T-cell (primary cell): ENCODE results near the gene PDE4DIP. TPM values are rescaled to one million over a fixed set of nuclear protein-coding genes. Genes with fewer than 3 reads are reported as not detected.
"Not testable (repeated sequence)": the region's sequence is repeated elsewhere in the genome, so short reads cannot be mapped to it uniquely, and the experiment has no call there.

Source experiments
- ATAC-seq, 4 experiments: fragments of 200-7000 bp in 3 of 4; fragments of 150-1000 bp in 1 of 4; cut with Tn5 transposase; replicated peaks in 1 of 4; 1 replicate in 3 of 4; 2 replicates in 1 of 4; pipeline ENCODE4 v1.10.0; 2021; ENCODE audit warnings: moderate library complexity in 3 of 4, mild to moderate bottlenecking in 2 of 4, moderate number of reproducible peaks in 1 of 4
- CTCF ChIA-PET, 2 donors: fragments of 300-600 bp; sonication (Branson Sonifier 250); formaldehyde crosslinking; loops; one replicate each; lab custom pipeline; 2022; ENCODE audit warnings: antibody characterized with exemption in 2 of 2; lab: Charles Lee
- POLR2A ChIA-PET, 2 donors: fragments of 300-600 bp; sonication (Branson Sonifier 250); formaldehyde crosslinking; loops; one replicate each; lab custom pipeline; 2022; ENCODE audit warnings: antibody characterized with exemption in 2 of 2; lab: Charles Lee
- DNase-seq, 35 experiments: peaks; one replicate each; pipeline versions ENCODE4 v3.0.0 to v3.0.0-alpha.2; 2013 to 2023
- H3K27ac ChIP-seq: one replicate; pipeline ENCODE4 v1.5.1; 2013; ENCODE audit warnings: low read length
- H3K27me3 ChIP-seq, 2 experiments: replicated peaks in 1 of 2; 1 replicate in 1 of 2; 2 replicates in 1 of 2; pipeline versions ENCODE4 v1.6.1 to v1.7.0; 2013; ENCODE audit warnings: low read length in 1 of 2, mixed read lengths in 1 of 2; ENCODE audit not compliant: control insufficient read depth in 2 of 2, insufficient read depth in 2 of 2; ENCODE audit errors: extremely low read depth in 1 of 2
- H3K36me3 ChIP-seq, 2 donors: 1 replicate in 1 of 2; 2 replicates in 1 of 2; pipeline versions ENCODE4 v1.6.1 to v1.7.0; 2013; ENCODE audit warnings: low read length in 1 of 2; ENCODE audit not compliant: control insufficient read depth in 2 of 2, insufficient read depth in 1 of 2; ENCODE audit errors: extremely low read depth in 1 of 2
- H3K4me1 ChIP-seq, 2 experiments: 1 replicate in 1 of 2; 2 replicates in 1 of 2; pipeline versions ENCODE4 v1.6.1 to v1.7.0; 2013; ENCODE audit warnings: low read length in 2 of 2, mixed read lengths in 1 of 2; ENCODE audit not compliant: insufficient read depth in 2 of 2, control insufficient read depth in 1 of 2; ENCODE audit errors: extremely low read depth in 1 of 2
- H3K4me3 ChIP-seq, 2 donors: 1 replicate in 1 of 2; 2 replicates in 1 of 2; pipeline versions ENCODE4 v1.5.1 to v1.7.0; 2013; ENCODE audit warnings: mild to moderate bottlenecking in 2 of 2, low read length in 1 of 2, moderate library complexity in 1 of 2; ENCODE audit not compliant: control insufficient read depth in 1 of 2; ENCODE audit errors: extremely low read depth in 1 of 2
- H3K9me3 ChIP-seq: 2 replicates; pipeline ENCODE4 v1.7.0; 2013
- H3K27ac Mint-ChIP-seq, 2 donors: one replicate each; pipeline ENCODE4 v1.8.0; 2020 to 2021; ENCODE audit warnings: mild to moderate bottlenecking in 2 of 2, mixed read lengths in 2 of 2
- H3K27me3 Mint-ChIP-seq, 2 donors: one replicate each; pipeline ENCODE4 v1.8.0; 2021 to 2022; ENCODE audit warnings: mixed read lengths in 2 of 2
- H3K36me3 Mint-ChIP-seq: one replicate; pipeline ENCODE4 v1.8.0; 2021; ENCODE audit warnings: mixed read lengths
- H3K4me1 Mint-ChIP-seq, 3 donors: one replicate each; pipeline ENCODE4 v1.8.0; 2020 to 2022; ENCODE audit warnings: mixed read lengths in 3 of 3, mild to moderate bottlenecking in 1 of 3
- H3K4me3 Mint-ChIP-seq, 3 donors: one replicate each; pipeline ENCODE4 v1.8.0; 2020 to 2022; ENCODE audit warnings: mild to moderate bottlenecking in 3 of 3, mixed read lengths in 3 of 3, moderate library complexity in 3 of 3
- H3K9me3 Mint-ChIP-seq, 3 donors: one replicate each; pipeline ENCODE4 v1.8.0; 2020 to 2022; ENCODE audit warnings: mixed read lengths in 3 of 3
- WGBS: methylation state at CpG from one replicate; pipeline ENCODE4 v1.1.5; 2013; ENCODE audit warnings: missing lambda C conversion rate; ENCODE audit not compliant: insufficient coverage; 5-methylcytosine and 5-hydroxymethylcytosine counted together
- total RNA-seq, 35 experiments: library from RNA in 6 of 35; stranded (reverse) in 6 of 35; fragments of 120-200 nt in 1 of 35; gene quantifications; one replicate each; pipeline versions ENCODE4 v1.2.1 to v1.2.4 and lab custom pipeline; 2013 to 2026

The PDE4DIP gene
- total RNA-seq, 5 donors from 2014 or later (not counting 1 experiment from before 2014, with no cell fraction given), result 37.0 to 98.1 (median 71.7) TPM

GRCh38 chr1:148886293-148886692, 42.1 kb downstream of the PDE4DIP start:
- ATAC-seq, DNase-seq: not testable (repeated sequence)
- WGBS, result no CpG with 5 or more reads among the region's 4 CpGs

GRCh38 chr1:148888597-148888996, 44.4 kb downstream of the PDE4DIP start:
- H3K27ac Mint-ChIP-seq, H3K4me3 ChIP-seq, H3K9me3 ChIP-seq, H3K27me3 ChIP-seq, H3K27ac ChIP-seq, H3K9me3 Mint-ChIP-seq, H3K27me3 Mint-ChIP-seq, ATAC-seq, POLR2A ChIA-PET, DNase-seq, H3K4me3 Mint-ChIP-seq, CTCF ChIA-PET, H3K4me1 Mint-ChIP-seq, H3K36me3 ChIP-seq, H3K36me3 Mint-ChIP-seq, H3K4me1 ChIP-seq: not testable (repeated sequence)
- WGBS, result no CpG with 5 or more reads among the region's 5 CpGs

More at GRCh38 chr1:148886293-148886692, 42.1 kb downstream of the PDE4DIP start:
- CTCF ChIA-PET, H3K4me3 ChIP-seq, H3K9me3 Mint-ChIP-seq, H3K9me3 ChIP-seq, H3K4me3 Mint-ChIP-seq, POLR2A ChIA-PET, H3K27ac Mint-ChIP-seq, H3K27me3 Mint-ChIP-seq, H3K4me1 ChIP-seq, H3K36me3 Mint-ChIP-seq, H3K36me3 ChIP-seq, H3K27ac ChIP-seq, H3K27me3 ChIP-seq, H3K4me1 Mint-ChIP-seq: not testable (repeated sequence)

- no CpG with 5 or more reads among the region's 28 CpGs for WGBS
- H3K27me3 Mint-ChIP-seq, DNase-seq, H3K4me3 Mint-ChIP-seq, H3K36me3 Mint-ChIP-seq, H3K36me3 ChIP-seq, ATAC-seq, CTCF ChIA-PET, H3K27me3 ChIP-seq, H3K4me3 ChIP-seq, H3K27ac ChIP-seq, H3K9me3 Mint-ChIP-seq, H3K27ac Mint-ChIP-seq, H3K4me1 ChIP-seq, H3K9me3 ChIP-seq, H3K4me1 Mint-ChIP-seq, POLR2A ChIA-PET: not testable (repeated sequence)
Observed at GRCh38 chr1:148889267-148890074, 45.2 kb downstream of the PDE4DIP start.

GRCh38 chr1:148890075-148890568, 45.9 kb downstream of the PDE4DIP start:
- H3K4me3 ChIP-seq, H3K27ac Mint-ChIP-seq, DNase-seq, ATAC-seq, H3K4me3 Mint-ChIP-seq, H3K4me1 ChIP-seq, H3K36me3 ChIP-seq, H3K9me3 Mint-ChIP-seq, H3K36me3 Mint-ChIP-seq, CTCF ChIA-PET, POLR2A ChIA-PET, H3K4me1 Mint-ChIP-seq, H3K9me3 ChIP-seq, H3K27ac ChIP-seq, H3K27me3 Mint-ChIP-seq, H3K27me3 ChIP-seq: not testable (repeated sequence)
- no CpG with 5 or more reads among the region's 4 CpGs for WGBS

- H3K4me1 Mint-ChIP-seq, POLR2A ChIA-PET, H3K4me3 ChIP-seq, H3K36me3 ChIP-seq, H3K9me3 Mint-ChIP-seq, H3K27ac Mint-ChIP-seq, H3K27ac ChIP-seq, H3K36me3 Mint-ChIP-seq, H3K27me3 ChIP-seq, H3K4me3 Mint-ChIP-seq, H3K9me3 ChIP-seq, DNase-seq, CTCF ChIA-PET, ATAC-seq, H3K27me3 Mint-ChIP-seq, H3K4me1 ChIP-seq: not testable (repeated sequence)
- WGBS, result no CpG with 5 or more reads among the region's 5 CpGs
Observed at GRCh38 chr1:148894360-148895352, 50.4 kb downstream of the PDE4DIP start.

- H3K27me3 Mint-ChIP-seq, H3K9me3 ChIP-seq, H3K27ac ChIP-seq, H3K4me3 Mint-ChIP-seq, H3K27ac Mint-ChIP-seq, CTCF ChIA-PET, POLR2A ChIA-PET, H3K4me1 Mint-ChIP-seq, H3K27me3 ChIP-seq, H3K9me3 Mint-ChIP-seq, H3K36me3 Mint-ChIP-seq, H3K36me3 ChIP-seq, H3K4me1 ChIP-seq, DNase-seq, H3K4me3 ChIP-seq: not testable (repeated sequence)
- no CpG with 5 or more reads among the region's 5 CpGs for WGBS
- peak; percentile 56 to 87 (median 74) for ATAC-seq
Observed at GRCh38 chr1:148900026-148900425, 55.8 kb downstream of the PDE4DIP start.
